ENCODE measurements around the gene LST1. TPM values are rescaled to one million over a fixed set of nuclear protein-coding genes. Genes with fewer than 3 reads are reported as not detected.

Gene LST1
- total RNA-seq, 1 experiment from 2014 or later, result not detected

GRCh38 chr6:31619805-31620585, 33.9 kb downstream of the LST1 start:
- DNase-seq (ENCODE audit: low spot score), result peak; percentile 98

- DNase-seq (ENCODE audit: low spot score), result no peak
Measured at GRCh38 chr6:31620586-31621319, 34.7 kb downstream of the LST1 start, which contains the start of gene PRRC2A. Gene PRRC2A, plus strand, starts transcription at chr6:31620715. Its CDS starts 2,075 bp downstream, at chr6:31622790.

- DNase-seq (ENCODE audit: low spot score), result peak; percentile 22
Measured at GRCh38 chr6:31621320-31621939, 35.4 kb downstream of the LST1 start.

- DNase-seq (ENCODE audit: low spot score), result peak; percentile 44
Measured at GRCh38 chr6:31621991-31622390, 35.9 kb downstream of the LST1 start.

GRCh38 chr6:31622684-31623091, 36.6 kb downstream of the LST1 start:
- no peak for DNase-seq (ENCODE audit: low spot score)

- no peak for DNase-seq (ENCODE audit: low spot score)
Measured at GRCh38 chr6:31624070-31624469, 38.0 kb downstream of the LST1 start.

- DNase-seq (ENCODE audit: low spot score), result no peak
Measured at GRCh38 chr6:31626952-31627351, 40.9 kb downstream of the LST1 start.

GRCh38 chr6:31627690-31628287, 41.7 kb downstream of the LST1 start:
- no peak for DNase-seq (ENCODE audit: low spot score)

- DNase-seq (ENCODE audit: low spot score), result no peak
Measured at GRCh38 chr6:31629014-31629413, 42.9 kb downstream of the LST1 start.

GRCh38 chr6:31630177-31630934, 44.3 kb downstream of the LST1 start:
- no peak for DNase-seq (ENCODE audit: low spot score)

- no peak for DNase-seq (ENCODE audit: low spot score)
Measured at GRCh38 chr6:31631209-31631608, 45.1 kb downstream of the LST1 start.

GRCh38 chr6:31631681-31632278, 45.7 kb downstream of the LST1 start:
- no peak for DNase-seq (ENCODE audit: low spot score)

GRCh38 chr6:31632279-31632946, 46.3 kb downstream of the LST1 start:
- no peak for DNase-seq (ENCODE audit: low spot score)

GRCh38 chr6:31633447-31633846, 47.4 kb downstream of the LST1 start:
- DNase-seq (ENCODE audit: low spot score), result no peak

GRCh38 chr6:31634131-31634530, 48.1 kb downstream of the LST1 start:
- no peak for DNase-seq (ENCODE audit: low spot score)

GRCh38 chr6:31634969-31635575, 49.0 kb downstream of the LST1 start:
- no peak for DNase-seq (ENCODE audit: low spot score)

GRCh38 chr6:31636698-31637596, 50.9 kb downstream of the LST1 start:
- no peak for DNase-seq (ENCODE audit: low spot score)

Data from HT-29 (cell line).